NCI-H2029 (cell line): ENCODE results near the gene FOXO3.

Experiments used
- DNase-seq: peaks from one replicate; lab custom pipeline; 2025; lab: John Stamatoyannopoulos, UW

Gene FOXO3

GRCh38 chr6:108712946-108713345, 152.2 kb downstream of the FOXO3 start:
- no peak for DNase-seq

- DNase-seq: no peak
Observed at GRCh38 chr6:108714101-108714765, 153.5 kb downstream of the FOXO3 start.

- DNase-seq: no peak
Observed at GRCh38 chr6:108714766-108715414, 154.2 kb downstream of the FOXO3 start.

GRCh38 chr6:108715832-108716231, 155.1 kb downstream of the FOXO3 start:
- no peak for DNase-seq

GRCh38 chr6:108716801-108717791, 156.4 kb downstream of the FOXO3 start:
- DNase-seq: no peak

- no peak for DNase-seq
Observed at GRCh38 chr6:108719477-108719876, 158.8 kb downstream of the FOXO3 start.

GRCh38 chr6:108720827-108721226, 160.1 kb downstream of the FOXO3 start:
- no peak for DNase-seq

GRCh38 chr6:108721286-108721685, 160.6 kb downstream of the FOXO3 start:
- DNase-seq: no peak

- DNase-seq: no peak
Observed at GRCh38 chr6:108723594-108723993, 162.9 kb downstream of the FOXO3 start.

GRCh38 chr6:108726726-108727339, 166.1 kb downstream of the FOXO3 start:
- no peak for DNase-seq

GRCh38 chr6:108727966-108728730, 167.4 kb downstream of the FOXO3 start:
- no peak for DNase-seq

- no peak for DNase-seq
Observed at GRCh38 chr6:108728826-108729225, 168.1 kb downstream of the FOXO3 start.

GRCh38 chr6:108730635-108731515, 170.2 kb downstream of the FOXO3 start:
- DNase-seq: no peak

GRCh38 chr6:108732091-108732870, 171.6 kb downstream of the FOXO3 start:
- DNase-seq: no peak

GRCh38 chr6:108733051-108733450, 172.3 kb downstream of the FOXO3 start:
- DNase-seq: no peak

- no peak for DNase-seq
Observed at GRCh38 chr6:108733706-108734265, 173.1 kb downstream of the FOXO3 start.
